ENCODE measurements around the gene PLSCR3. TPM values are rescaled to one million over a fixed set of nuclear protein-coding genes. Genes with fewer than 3 reads are reported as not detected.
A peak's percentile ranks its signal among the peaks of the same experiment; 100 is the strongest.
"Not testable (repeated sequence)": the region's sequence is repeated elsewhere in the genome, so short reads cannot be mapped to it uniquely, and the experiment has no call there.

PLSCR3 gene
- total RNA-seq, 1 donor from 2014 or later = 15.1 TPM

- no peak for DNase-seq (ENCODE audit: low read depth)
Observed at GRCh38 chr17:7382901-7383300, 11.4 kb downstream of the PLSCR3 start.

- DNase-seq (ENCODE audit: low read depth) = no peak
Observed at GRCh38 chr17:7380855-7381683, 13.3 kb downstream of the PLSCR3 start, which contains the start of gene TNK1. Gene TNK1 (plus strand): TSS chr17:7381089. CDS start chr17:7382927, 1,838 bp downstream.

- DNase-seq (ENCODE audit: low read depth) = no peak
Observed at GRCh38 chr17:7380321-7380720, 14.0 kb downstream of the PLSCR3 start.

- DNase-seq (ENCODE audit: low read depth) = no peak
Observed at GRCh38 chr17:7379134-7379533, 15.2 kb downstream of the PLSCR3 start.

GRCh38 chr17:7374353-7374752 is 20.0 kb downstream of the PLSCR3 start:
- DNase-seq (ENCODE audit: low read depth) = peak; percentile 54

- no peak for DNase-seq (ENCODE audit: low read depth)
Observed at GRCh38 chr17:7370853-7371252, 23.5 kb downstream of the PLSCR3 start.

- no peak for DNase-seq (ENCODE audit: low read depth)
Observed at GRCh38 chr17:7369825-7370224, 24.5 kb downstream of the PLSCR3 start.

- DNase-seq (ENCODE audit: low read depth) = not testable (repeated sequence)
Observed at GRCh38 chr17:7368599-7368994, 25.7 kb downstream of the PLSCR3 start.

GRCh38 chr17:7367918-7368598 is 26.3 kb downstream of the PLSCR3 start:
- DNase-seq (ENCODE audit: low read depth) = no peak

GRCh38 chr17:7367083-7367482 is 27.2 kb downstream of the PLSCR3 start:
- DNase-seq (ENCODE audit: low read depth) = no peak

- not testable (repeated sequence) for DNase-seq (ENCODE audit: low read depth)
Observed at GRCh38 chr17:7365963-7366362, 28.4 kb downstream of the PLSCR3 start.

GRCh38 chr17:7363311-7363710 is 31.0 kb downstream of the PLSCR3 start:
- DNase-seq (ENCODE audit: low read depth) = no peak

GRCh38 chr17:7361906-7362305 is 32.4 kb downstream of the PLSCR3 start:
- no peak for DNase-seq (ENCODE audit: low read depth)

- no peak for DNase-seq (ENCODE audit: low read depth)
Observed at GRCh38 chr17:7357381-7357780, 36.9 kb downstream of the PLSCR3 start.

- DNase-seq (ENCODE audit: low read depth) = no peak
Observed at GRCh38 chr17:7356756-7357155, 37.6 kb downstream of the PLSCR3 start.

- DNase-seq (ENCODE audit: low read depth) = peak; percentile 57
Observed at GRCh38 chr17:7356072-7356549, 38.2 kb downstream of the PLSCR3 start.

- DNase-seq (ENCODE audit: low read depth) = no peak
Observed at GRCh38 chr17:7355573-7355972, 38.8 kb downstream of the PLSCR3 start.

- DNase-seq (ENCODE audit: low read depth) = peak; percentile 70
Observed at GRCh38 chr17:7355053-7355452, 39.3 kb downstream of the PLSCR3 start, which contains the start of gene TMEM95. Gene TMEM95 (plus strand): TSS chr17:7355156. CDS start chr17:7355205, 49 bp downstream.

GRCh38 chr17:7354262-7354843 is 40.0 kb downstream of the PLSCR3 start:
- DNase-seq (ENCODE audit: low read depth) = no peak

GRCh38 chr17:7352910-7353635 is 41.3 kb downstream of the PLSCR3 start:
- no peak for DNase-seq (ENCODE audit: low read depth)

GRCh38 chr17:7352503-7352889 is 41.8 kb downstream of the PLSCR3 start:
- no peak for DNase-seq (ENCODE audit: low read depth)
